HG02840 (cell line): ENCODE data around the gene ZGLP1.
"Not testable (repeated sequence)": the region's sequence is repeated elsewhere in the genome, so short reads cannot be mapped to it uniquely, and the experiment has no call there.

Experiments
- ATAC-seq: cut with Tn5 transposase; IDR thresholded peaks from one replicate; pipeline ENCODE4 v1.9.1; 2021; ENCODE audit warnings: mild to moderate bottlenecking, moderate library complexity, moderate number of reproducible peaks; ENCODE audit not compliant: unreplicated experiment, low FRiP score

The ZGLP1 gene

GRCh38 chr19:10283301-10284064 is 26.1 kb downstream of the ZGLP1 start:
- no peak for ATAC-seq

- not testable (repeated sequence) for ATAC-seq
Observed at GRCh38 chr19:10282043-10282442, 27.6 kb downstream of the ZGLP1 start.

GRCh38 chr19:10279737-10280442 is 29.7 kb downstream of the ZGLP1 start:
- ATAC-seq: no peak

GRCh38 chr19:10278935-10279334 is 30.7 kb downstream of the ZGLP1 start:
- ATAC-seq: no peak

- ATAC-seq: no peak
Observed at GRCh38 chr19:10277795-10278589, 31.6 kb downstream of the ZGLP1 start.

- ATAC-seq: no peak
Observed at GRCh38 chr19:10274589-10274988, 35.0 kb downstream of the ZGLP1 start.

GRCh38 chr19:10271543-10272086 is 38.0 kb downstream of the ZGLP1 start:
- ATAC-seq: peak; percentile 27

- ATAC-seq: peak; percentile 39
Observed at GRCh38 chr19:10270616-10271394, 38.8 kb downstream of the ZGLP1 start, which contains the start of gene ICAM1. TSS of gene ICAM1 (plus strand) at chr19:10271120. CDS start at chr19:10271160, 40 bp downstream.

GRCh38 chr19:10270180-10270615 is 39.4 kb downstream of the ZGLP1 start:
- no peak for ATAC-seq

GRCh38 chr19:10269333-10270179 is 40.1 kb downstream of the ZGLP1 start:
- ATAC-seq: no peak

GRCh38 chr19:10268071-10268470 is 41.5 kb downstream of the ZGLP1 start:
- no peak for ATAC-seq

GRCh38 chr19:10266706-10267105 is 42.9 kb downstream of the ZGLP1 start:
- no peak for ATAC-seq

- no peak for ATAC-seq
Observed at GRCh38 chr19:10262771-10263170, 46.8 kb downstream of the ZGLP1 start.

- no peak for ATAC-seq
Observed at GRCh38 chr19:10260141-10260584, 49.5 kb downstream of the ZGLP1 start.

- no peak for ATAC-seq
Observed at GRCh38 chr19:10259162-10259905, 50.3 kb downstream of the ZGLP1 start.

GRCh38 chr19:10258080-10258710 is 51.4 kb downstream of the ZGLP1 start:
- ATAC-seq: no peak

GRCh38 chr19:10256970-10257615 is 52.5 kb downstream of the ZGLP1 start:
- ATAC-seq: no peak
